Measurements from ENCODE around the gene ILDR1. TPM values are rescaled to one million over a fixed set of nuclear protein-coding genes. Genes with fewer than 3 reads are reported as not detected.

ILDR1 gene
- total RNA-seq, 4 donors from 2014 or later: 1.9 to 3.7 (median 2.3) TPM

DNA sequence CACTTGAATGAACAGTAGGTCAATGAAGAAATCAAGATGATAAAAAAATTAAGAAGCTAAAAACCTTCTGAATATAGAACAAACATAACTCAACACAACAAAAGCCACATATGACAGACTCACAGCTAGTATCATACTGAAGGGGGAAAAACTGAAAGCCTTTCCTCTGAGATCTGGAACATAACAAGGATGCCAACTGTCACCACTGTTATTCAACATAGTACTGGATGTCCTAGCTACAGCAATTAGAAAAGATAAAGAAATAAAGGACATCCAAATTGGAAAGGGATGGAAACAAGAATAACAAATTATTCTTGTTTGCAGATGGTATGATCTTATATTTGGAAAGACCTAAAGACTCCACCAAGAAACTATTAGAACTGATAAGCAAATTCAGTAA lies 60.8 kb downstream of the ILDR1 start:
- H3K9me3 ChIP-seq: no peaks in the 10 kb centered on the region
- H3K27me3 ChIP-seq: no peaks in the 10 kb centered on the region
- no peak for TF ChIP-seq POLR2AphosphoS5 (IDR thresholded peaks at IDR 0.05)
- TF ChIP-seq, protein P1, sequence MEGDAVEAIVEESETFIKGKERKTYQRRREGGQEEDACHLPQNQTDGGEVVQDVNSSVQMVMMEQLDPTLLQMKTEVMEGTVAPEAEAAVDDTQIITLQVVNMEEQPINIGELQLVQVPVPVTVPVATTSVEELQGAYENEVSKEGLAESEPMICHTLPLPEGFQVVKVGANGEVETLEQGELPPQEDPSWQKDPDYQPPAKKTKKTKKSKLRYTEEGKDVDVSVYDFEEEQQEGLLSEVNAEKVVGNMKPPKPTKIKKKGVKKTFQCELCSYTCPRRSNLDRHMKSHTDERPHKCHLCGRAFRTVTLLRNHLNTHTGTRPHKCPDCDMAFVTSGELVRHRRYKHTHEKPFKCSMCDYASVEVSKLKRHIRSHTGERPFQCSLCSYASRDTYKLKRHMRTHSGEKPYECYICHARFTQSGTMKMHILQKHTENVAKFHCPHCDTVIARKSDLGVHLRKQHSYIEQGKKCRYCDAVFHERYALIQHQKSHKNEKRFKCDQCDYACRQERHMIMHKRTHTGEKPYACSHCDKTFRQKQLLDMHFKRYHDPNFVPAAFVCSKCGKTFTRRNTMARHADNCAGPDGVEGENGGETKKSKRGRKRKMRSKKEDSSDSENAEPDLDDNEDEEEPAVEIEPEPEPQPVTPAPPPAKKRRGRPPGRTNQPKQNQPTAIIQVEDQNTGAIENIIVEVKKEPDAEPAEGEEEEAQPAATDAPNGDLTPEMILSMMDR (IDR thresholded peaks at IDR 0.05): no peak
- no peak for TF ChIP-seq EP300 (IDR thresholded peaks at IDR 0.05)
- TF ChIP-seq POLR2A (IDR thresholded peaks at IDR 0.05): no peak
- DNase-seq (ENCODE audit: low spot score in 2 of 2): no peak
- no peak overlapping the region for H3K27ac ChIP-seq
- H3K4me3 ChIP-seq: no peak overlapping the region
- no peaks in the 10 kb centered on the region for H3K4me1 ChIP-seq
- no peaks in the 10 kb centered on the region for H3K36me3 ChIP-seq

DNA sequence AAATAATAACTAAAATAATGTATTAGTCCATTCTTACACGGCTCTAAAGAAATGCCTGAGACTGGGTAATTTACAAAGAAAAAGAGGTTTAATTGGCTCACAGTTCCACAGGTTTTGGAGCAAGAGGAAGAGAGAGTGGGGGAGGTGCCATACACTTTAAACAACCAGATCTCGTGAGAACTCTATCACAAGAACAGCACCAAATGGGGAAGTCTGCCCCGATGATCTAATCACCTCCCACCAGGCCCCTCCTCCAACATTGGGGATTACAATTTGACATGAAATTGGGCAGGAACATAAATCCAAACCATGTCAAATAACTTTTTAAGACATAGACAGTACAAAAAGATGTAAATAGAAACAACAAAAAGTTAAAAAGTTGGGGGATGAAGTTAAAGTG lies 63.2 kb downstream of the ILDR1 start:
- H3K27me3 ChIP-seq: no peaks in the 10 kb centered on the region
- no peak overlapping the region for H3K4me3 ChIP-seq
- no peaks in the 10 kb centered on the region for H3K4me1 ChIP-seq
- TF ChIP-seq EP300 (IDR thresholded peaks at IDR 0.05) (no peak), POLR2A (IDR thresholded peaks at IDR 0.05) (no peak), POLR2AphosphoS5 (IDR thresholded peaks at IDR 0.05) (no peak)
- TF ChIP-seq, protein P1 (IDR thresholded peaks at IDR 0.05): no peak
- no peak for DNase-seq (ENCODE audit: low spot score in 2 of 2)
- WGBS: 63% methylated on average over 3 of the region's 3 CpGs
- no peaks in the 10 kb centered on the region for H3K36me3 ChIP-seq
- H3K27ac ChIP-seq: no peak overlapping the region
- no peaks in the 10 kb centered on the region for H3K9me3 ChIP-seq

DNA sequence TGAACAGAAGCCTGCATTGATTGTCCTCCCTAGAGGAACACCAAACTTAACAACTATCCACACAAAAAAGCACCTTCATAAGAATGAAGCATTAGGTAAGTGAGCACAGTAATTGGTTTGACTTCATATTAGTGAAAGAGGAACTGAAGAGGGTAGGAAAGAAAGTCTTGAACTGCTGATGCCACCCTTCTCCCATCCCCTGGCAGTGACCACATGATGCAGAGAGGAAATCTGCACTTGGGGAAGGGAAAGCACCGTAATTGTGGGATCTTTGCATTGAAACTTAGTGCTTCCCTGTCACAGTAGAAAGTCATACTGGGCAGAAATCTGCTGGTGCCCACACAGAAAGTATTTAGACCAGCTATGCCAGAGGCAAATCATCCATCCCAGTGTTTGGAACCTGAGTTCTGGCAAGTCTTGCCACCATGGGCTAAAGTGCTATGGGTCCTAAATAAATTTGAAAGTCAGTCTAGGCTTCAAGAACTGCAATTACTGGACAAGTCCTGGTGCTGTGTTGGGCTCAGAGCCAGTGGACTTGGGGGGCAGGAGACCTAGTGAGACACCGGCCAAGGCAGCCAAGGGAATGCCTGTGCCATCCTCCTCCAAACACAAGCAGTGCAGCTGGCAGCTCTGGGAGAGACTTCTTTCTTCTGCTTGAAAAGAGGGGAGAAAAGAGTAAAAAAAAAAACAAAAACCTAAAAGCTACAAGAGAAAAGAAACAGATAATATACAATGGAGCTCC lies 64.2 kb downstream of the ILDR1 start:
- Histone ChIP-seq H3K4me3 (no peak overlapping the region), H3K36me3 (no peaks in the 10 kb centered on the region), H3K27me3 (no peaks in the 10 kb centered on the region), H3K27ac (no peak overlapping the region), H3K4me1 (no peaks in the 10 kb centered on the region), H3K9me3 (peaks cover 1% of the 10 kb centered on the region)
- 87% methylated on average over 2 of the region's 2 CpGs for WGBS
- no peak for DNase-seq (ENCODE audit: low spot score in 2 of 2)
- TF ChIP-seq EP300 (IDR thresholded peaks at IDR 0.05) (no peak), POLR2AphosphoS5 (IDR thresholded peaks at IDR 0.05) (no peak), POLR2A (IDR thresholded peaks at IDR 0.05) (no peak)
- TF ChIP-seq, protein P1 (IDR thresholded peaks at IDR 0.05): no peak

DNA sequence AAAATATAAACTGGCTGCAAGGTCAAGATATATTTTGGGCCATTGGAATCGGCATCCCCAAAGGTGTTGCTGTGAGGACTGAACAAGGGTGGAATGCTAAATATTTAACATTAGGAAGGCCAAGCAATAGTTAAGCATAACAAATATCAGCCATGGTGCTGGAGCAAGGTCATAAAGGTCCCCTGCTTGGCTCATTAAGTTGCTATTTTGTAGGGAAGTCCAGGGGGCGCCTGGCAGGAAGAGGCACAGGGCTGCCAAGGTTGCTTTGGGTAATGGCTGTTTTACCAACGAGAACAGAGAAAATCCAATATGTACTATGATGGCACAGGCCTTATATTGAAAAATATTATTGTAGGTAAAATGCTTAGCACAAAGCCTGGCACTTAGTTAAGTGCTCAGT lies 65.7 kb downstream of the ILDR1 start:
- Histone ChIP-seq H3K27me3 (no peaks in the 10 kb centered on the region), H3K4me1 (no peaks in the 10 kb centered on the region), H3K9me3 (peaks cover 9% of the 10 kb centered on the region), H3K4me3 (no peak overlapping the region), H3K36me3 (no peaks in the 10 kb centered on the region), H3K27ac (no peak overlapping the region)
- WGBS: 83% methylated on average over 3 of the region's 3 CpGs
- DNase-seq (ENCODE audit: low spot score in 2 of 2): no peak
- TF ChIP-seq POLR2AphosphoS5 (IDR thresholded peaks at IDR 0.05): no peak

DNA sequence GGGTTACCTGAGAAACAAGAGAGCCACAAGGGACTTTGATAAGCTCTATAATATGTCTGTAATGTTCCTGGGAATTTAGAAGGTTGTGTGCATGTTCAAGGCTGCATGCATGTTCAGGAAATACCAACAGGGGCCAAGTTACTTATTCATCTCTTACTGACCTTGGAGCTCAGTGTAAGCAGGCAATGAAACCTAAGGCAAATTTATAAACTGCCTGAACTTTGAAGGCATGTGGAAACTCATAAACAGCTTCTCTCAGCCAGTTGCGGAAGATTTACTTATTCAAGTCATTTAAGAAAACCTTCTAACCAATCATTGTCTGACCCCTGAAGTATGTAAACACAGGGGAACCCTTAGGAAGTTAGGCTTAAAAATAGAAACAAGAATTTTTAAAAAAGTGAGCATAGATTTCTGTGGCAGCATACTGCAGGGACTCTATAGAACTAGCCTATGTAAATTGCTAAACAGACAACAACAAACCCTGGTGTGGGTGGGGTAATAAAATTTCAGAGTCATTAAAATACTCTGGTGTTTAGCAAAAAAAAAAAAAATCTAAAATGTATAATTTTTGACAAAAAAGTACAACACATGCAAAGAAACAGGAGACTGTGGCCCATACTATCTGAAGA lies 70.6 kb downstream of the ILDR1 start:
- TF ChIP-seq EP300 (IDR thresholded peaks at IDR 0.05) (no peak), POLR2A (IDR thresholded peaks at IDR 0.05) (no peak), POLR2AphosphoS5 (IDR thresholded peaks at IDR 0.05) (no peak)
- TF ChIP-seq, protein P1 (IDR thresholded peaks at IDR 0.05): no peak
- no peak overlapping the region for H3K27ac ChIP-seq
- H3K9me3 ChIP-seq: peaks cover 9% of the 10 kb centered on the region
- H3K4me3 ChIP-seq: no peak overlapping the region
- no peaks in the 10 kb centered on the region for H3K27me3 ChIP-seq
- no peaks in the 10 kb centered on the region for H3K4me1 ChIP-seq
- DNase-seq (ENCODE audit: low spot score in 2 of 2): no peak
- H3K36me3 ChIP-seq: no peaks in the 10 kb centered on the region
- 0% methylated on average over 1 of the region's 1 CpG for WGBS

Data from suprapubic skin (tissue), 4 donors.